Measurements from ENCODE around the gene ZNF423.

ZNF423 gene

DNA sequence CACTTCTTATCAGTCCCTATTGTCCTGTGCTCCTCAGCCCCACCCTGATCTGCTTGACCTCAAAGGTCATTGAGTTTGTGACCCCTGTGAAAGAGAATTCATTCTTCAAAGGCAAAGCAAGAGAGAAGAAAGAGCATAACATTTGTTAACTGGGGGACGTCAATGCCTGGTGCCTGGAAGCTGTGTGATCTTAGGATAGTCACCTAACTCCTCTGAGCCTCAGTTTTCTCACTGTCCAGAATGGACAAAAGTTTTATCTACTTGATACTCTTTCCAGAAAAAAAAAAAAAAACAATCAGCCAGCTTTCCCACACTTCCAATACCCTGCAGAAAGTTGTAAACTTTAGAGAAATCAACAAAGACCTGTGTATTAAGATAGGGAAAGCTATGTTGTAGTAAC, 309.2 kb downstream of the ZNF423 start:
- Histone ChIP-seq H3K27ac (ENCODE audit: low read length) (no peak overlapping the region), H3K9me3 (replicated peaks; ENCODE audit: insufficient read depth, low read length) (no peaks in the 10 kb centered on the region), H4K20me1 (ENCODE audit: insufficient read depth, low read length) (no peaks in the 10 kb centered on the region), H3K4me3 (ENCODE audit: low read length) (no peak overlapping the region), H3K4me2 (ENCODE audit: low read depth, low read length) (no peak overlapping the region), H3F3A (ENCODE audit: insufficient read depth, low read length) (no peaks in the 10 kb centered on the region), H3K4me1 (ENCODE audit: low read length) (no peaks in the 10 kb centered on the region), H3K9me2 (replicated peaks; ENCODE audit: insufficient read depth, low read length) (no peaks in the 10 kb centered on the region), H3K79me2 (ENCODE audit: low read length) (no peaks in the 10 kb centered on the region), H2AFZ (ENCODE audit: low read length) (no peak overlapping the region), H3K36me3 (replicated peaks; ENCODE audit: insufficient read depth, low read length) (no peaks in the 10 kb centered on the region), H3K27me3 (replicated peaks; ENCODE audit: insufficient read depth, low read length) (no peaks in the 10 kb centered on the region), H3K9ac (ENCODE audit: low read length) (no peak overlapping the region)
- TF ChIP-seq EZH2phosphoT487 (IDR thresholded peaks at IDR 0.05; ENCODE audit: low read length) (no peak), EZH2 (optimal IDR thresholded peaks at IDR 0.05; ENCODE audit: low read depth, low read length) (no peak)
- TF ChIP-seq, protein P1, sequence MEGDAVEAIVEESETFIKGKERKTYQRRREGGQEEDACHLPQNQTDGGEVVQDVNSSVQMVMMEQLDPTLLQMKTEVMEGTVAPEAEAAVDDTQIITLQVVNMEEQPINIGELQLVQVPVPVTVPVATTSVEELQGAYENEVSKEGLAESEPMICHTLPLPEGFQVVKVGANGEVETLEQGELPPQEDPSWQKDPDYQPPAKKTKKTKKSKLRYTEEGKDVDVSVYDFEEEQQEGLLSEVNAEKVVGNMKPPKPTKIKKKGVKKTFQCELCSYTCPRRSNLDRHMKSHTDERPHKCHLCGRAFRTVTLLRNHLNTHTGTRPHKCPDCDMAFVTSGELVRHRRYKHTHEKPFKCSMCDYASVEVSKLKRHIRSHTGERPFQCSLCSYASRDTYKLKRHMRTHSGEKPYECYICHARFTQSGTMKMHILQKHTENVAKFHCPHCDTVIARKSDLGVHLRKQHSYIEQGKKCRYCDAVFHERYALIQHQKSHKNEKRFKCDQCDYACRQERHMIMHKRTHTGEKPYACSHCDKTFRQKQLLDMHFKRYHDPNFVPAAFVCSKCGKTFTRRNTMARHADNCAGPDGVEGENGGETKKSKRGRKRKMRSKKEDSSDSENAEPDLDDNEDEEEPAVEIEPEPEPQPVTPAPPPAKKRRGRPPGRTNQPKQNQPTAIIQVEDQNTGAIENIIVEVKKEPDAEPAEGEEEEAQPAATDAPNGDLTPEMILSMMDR (IDR thresholded peaks at IDR 0.05; ENCODE audit: low read length): no peak
- no peak for DNase-seq

DNA sequence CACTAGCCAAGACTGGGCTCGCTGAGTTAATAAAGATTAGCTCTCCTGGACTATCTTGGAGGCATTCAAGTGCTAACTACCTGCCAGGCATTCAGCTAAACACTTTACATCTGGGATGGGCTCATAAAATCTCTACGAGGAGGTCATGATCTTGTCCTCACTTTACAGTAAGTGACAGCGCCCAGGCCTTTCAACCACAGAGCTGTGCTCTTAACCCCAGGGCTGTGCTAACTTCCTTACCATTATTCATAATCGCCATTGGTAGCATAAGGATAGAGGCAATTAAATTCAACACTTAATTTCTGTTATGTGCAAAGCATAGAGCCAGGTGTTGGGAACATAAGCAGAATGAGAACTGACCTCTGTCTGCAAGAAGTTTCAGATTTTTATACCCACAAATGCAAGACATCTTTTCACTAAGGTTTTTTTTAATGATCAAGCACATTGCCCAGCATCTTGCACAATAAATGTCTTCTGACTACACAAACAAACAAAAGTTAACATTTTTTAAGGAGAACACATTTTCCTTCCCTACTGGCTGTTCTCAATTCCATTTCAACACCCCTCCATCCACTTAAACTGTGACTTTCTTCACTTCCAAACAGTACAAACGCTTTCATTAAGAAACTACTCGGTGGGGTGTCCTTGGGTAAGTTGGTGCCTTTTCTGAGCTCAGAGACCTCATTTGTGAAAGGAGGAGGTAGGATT, 310.0 kb downstream of the ZNF423 start:
- Histone ChIP-seq H4K20me1 (ENCODE audit: insufficient read depth, low read length) (no peaks in the 10 kb centered on the region), H3K9me2 (replicated peaks; ENCODE audit: insufficient read depth, low read length) (no peaks in the 10 kb centered on the region), H3K4me3 (ENCODE audit: low read length) (no peak overlapping the region), H3K4me2 (ENCODE audit: low read depth, low read length) (no peak overlapping the region), H3K79me2 (ENCODE audit: low read length) (no peaks in the 10 kb centered on the region), H3K27ac (ENCODE audit: low read length) (no peak overlapping the region), H3K36me3 (replicated peaks; ENCODE audit: insufficient read depth, low read length) (no peaks in the 10 kb centered on the region), H3K4me1 (ENCODE audit: low read length) (no peaks in the 10 kb centered on the region), H3K9ac (ENCODE audit: low read length) (no peak overlapping the region), H3K27me3 (replicated peaks; ENCODE audit: insufficient read depth, low read length) (no peaks in the 10 kb centered on the region), H3F3A (ENCODE audit: insufficient read depth, low read length) (no peaks in the 10 kb centered on the region), H2AFZ (ENCODE audit: low read length) (no peak overlapping the region), H3K9me3 (replicated peaks; ENCODE audit: insufficient read depth, low read length) (no peaks in the 10 kb centered on the region)
- no peak for TF ChIP-seq EZH2phosphoT487 (IDR thresholded peaks at IDR 0.05; ENCODE audit: low read length)
- TF ChIP-seq EZH2 (optimal IDR thresholded peaks at IDR 0.05; ENCODE audit: low read depth, low read length): no peak
- DNase-seq: no peak

DNA sequence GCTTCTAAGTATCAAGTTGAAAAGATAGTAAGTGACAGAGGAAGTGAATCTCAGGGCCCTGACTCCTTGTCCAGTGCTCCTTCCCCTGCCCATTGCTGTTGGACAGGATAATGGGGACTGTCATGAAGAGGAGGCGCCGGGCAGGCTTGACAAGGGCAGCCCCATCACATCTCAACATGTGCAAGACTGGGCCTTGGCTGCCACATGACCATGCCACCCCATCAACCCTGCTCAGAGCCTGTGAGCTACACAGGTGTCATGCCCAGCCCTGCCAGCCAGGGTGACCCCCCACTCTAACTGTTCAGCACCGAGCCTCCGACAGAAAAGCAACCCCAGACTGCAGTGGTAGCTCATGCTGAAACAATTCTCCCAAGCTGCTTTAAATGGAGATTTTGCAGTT, 310.7 kb downstream of the ZNF423 start:
- Histone ChIP-seq H3K36me3 (replicated peaks; ENCODE audit: insufficient read depth, low read length) (no peaks in the 10 kb centered on the region), H3K27ac (ENCODE audit: low read length) (no peak overlapping the region), H3K9me3 (replicated peaks; ENCODE audit: insufficient read depth, low read length) (no peaks in the 10 kb centered on the region), H3K79me2 (ENCODE audit: low read length) (no peaks in the 10 kb centered on the region), H3K9me2 (replicated peaks; ENCODE audit: insufficient read depth, low read length) (no peaks in the 10 kb centered on the region), H3K9ac (ENCODE audit: low read length) (no peak overlapping the region), H3K4me1 (ENCODE audit: low read length) (no peaks in the 10 kb centered on the region), H3K4me3 (ENCODE audit: low read length) (no peak overlapping the region), H3F3A (ENCODE audit: insufficient read depth, low read length) (no peaks in the 10 kb centered on the region), H4K20me1 (ENCODE audit: insufficient read depth, low read length) (no peaks in the 10 kb centered on the region), H3K4me2 (ENCODE audit: low read depth, low read length) (no peak overlapping the region), H2AFZ (ENCODE audit: low read length) (no peak overlapping the region), H3K27me3 (replicated peaks; ENCODE audit: insufficient read depth, low read length) (no peaks in the 10 kb centered on the region)
- TF ChIP-seq, protein P1 (IDR thresholded peaks at IDR 0.05; ENCODE audit: low read length): no peak
- TF ChIP-seq EZH2phosphoT487 (IDR thresholded peaks at IDR 0.05; ENCODE audit: low read length) (no peak), EZH2 (optimal IDR thresholded peaks at IDR 0.05; ENCODE audit: low read depth, low read length) (no peak)
- no peak for DNase-seq

DNA sequence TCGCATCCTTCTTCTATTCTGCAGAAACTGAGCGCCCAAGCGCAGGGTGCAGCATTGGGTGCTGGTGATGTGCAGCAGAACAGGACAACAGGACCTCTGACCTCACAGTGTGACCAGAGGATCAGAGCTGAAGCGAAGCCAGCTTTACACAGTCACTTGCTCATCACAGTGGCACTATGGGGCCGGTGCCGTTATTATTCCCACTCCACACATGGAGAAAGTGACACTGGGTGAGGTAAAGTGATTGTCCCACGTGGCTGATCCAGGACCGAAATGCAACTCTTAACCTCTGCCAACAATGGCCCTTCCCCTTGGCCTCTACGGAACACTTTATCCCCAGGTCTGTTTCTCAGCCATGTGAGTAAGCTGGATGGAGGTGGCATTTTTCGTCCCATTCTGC, 311.1 kb downstream of the ZNF423 start:
- Histone ChIP-seq H3K9ac (ENCODE audit: low read length) (no peak overlapping the region), H4K20me1 (ENCODE audit: insufficient read depth, low read length) (no peaks in the 10 kb centered on the region), H3K4me1 (ENCODE audit: low read length) (no peaks in the 10 kb centered on the region), H3K27ac (ENCODE audit: low read length) (no peak overlapping the region), H3K4me2 (ENCODE audit: low read depth, low read length) (no peak overlapping the region), H3K79me2 (ENCODE audit: low read length) (no peaks in the 10 kb centered on the region), H3K9me2 (replicated peaks; ENCODE audit: insufficient read depth, low read length) (no peaks in the 10 kb centered on the region), H3K9me3 (replicated peaks; ENCODE audit: insufficient read depth, low read length) (no peaks in the 10 kb centered on the region), H3K4me3 (ENCODE audit: low read length) (no peak overlapping the region), H3F3A (ENCODE audit: insufficient read depth, low read length) (no peaks in the 10 kb centered on the region), H3K27me3 (replicated peaks; ENCODE audit: insufficient read depth, low read length) (no peaks in the 10 kb centered on the region), H2AFZ (ENCODE audit: low read length) (no peak overlapping the region), H3K36me3 (replicated peaks; ENCODE audit: insufficient read depth, low read length) (no peaks in the 10 kb centered on the region)
- DNase-seq: no peak
- TF ChIP-seq, protein P1 (IDR thresholded peaks at IDR 0.05; ENCODE audit: low read length): no peak
- TF ChIP-seq EZH2 (optimal IDR thresholded peaks at IDR 0.05; ENCODE audit: low read depth, low read length): no peak
- no peak for TF ChIP-seq EZH2phosphoT487 (IDR thresholded peaks at IDR 0.05; ENCODE audit: low read length)

Measured in MM.1S (cell line).